ENCODE data around the gene INSIG2.

GRCh38 chr2:118056165-118056534 lies 32.1 kb upstream of the INSIG2 start:
- TF ChIP-seq EZH2 (IDR thresholded peaks at IDR 0.05; ENCODE audit: borderline replicate concordance, low read length) (no peak), CTCF (conservative IDR thresholded peaks at IDR 0.05 in 1 of 2, IDR thresholded peaks at IDR 0.05 in 1 of 2; ENCODE audit: extremely low read depth in 1 of 2, insufficient read depth in 1 of 2, low read depth in 1 of 2, low read length in 2 of 2) (no peak)
